Measurements from ENCODE around the gene STK32A. TPM values are rescaled to one million over a fixed set of nuclear protein-coding genes. Genes with fewer than 3 reads are reported as not detected.
"Not testable (repeated sequence)": the region's sequence is repeated elsewhere in the genome, so short reads cannot be mapped to it uniquely, and the experiment has no call there.

STK32A gene
- total RNA-seq, 1 experiment from 2014 or later: 1.2 TPM

DNA sequence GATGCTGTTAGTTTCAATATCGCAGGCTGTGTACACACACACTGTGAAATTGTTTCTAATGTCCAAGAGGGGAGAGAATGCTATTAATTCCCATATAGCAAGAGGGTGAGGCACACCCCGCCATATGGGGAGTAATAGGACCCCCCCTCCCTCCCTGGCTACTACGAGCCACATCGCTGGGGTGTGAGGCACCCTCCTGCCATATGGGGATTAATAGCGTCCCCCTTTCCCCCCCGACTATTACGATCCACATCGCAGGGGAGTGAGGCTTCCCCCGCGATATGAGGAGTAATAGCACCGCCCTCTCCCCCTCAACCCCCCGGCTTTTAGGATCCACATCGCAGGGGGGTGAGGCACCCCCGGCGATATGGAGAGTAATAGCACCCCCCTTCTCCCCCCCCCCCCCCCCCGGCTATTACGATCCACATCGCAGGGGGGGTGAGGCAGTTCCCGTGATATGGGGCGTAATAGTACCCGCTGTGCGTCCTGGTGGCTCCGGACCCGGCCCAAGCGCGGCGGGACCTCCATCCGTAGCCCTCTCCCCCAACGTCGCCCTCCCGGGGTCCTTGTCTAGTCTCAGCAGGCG, 494 bp upstream of the STK32A start (continued):
- TF ChIP-seq SRF (IDR thresholded peaks at IDR 0.05; ENCODE audit: low read depth) (no peak), JUND (IDR thresholded peaks at IDR 0.05) (no peak), EGR1 (IDR thresholded peaks at IDR 0.05; ENCODE audit: low read depth) (no peak), FOSL1 (IDR thresholded peaks at IDR 0.05; ENCODE audit: low read depth) (no peak), SP1 (IDR thresholded peaks at IDR 0.05; ENCODE audit: low read depth) (no peak), EZH2phosphoT487 (IDR thresholded peaks at IDR 0.05; ENCODE audit: borderline replicate concordance) (no peak)
- TF ChIP-seq, protein P1, sequence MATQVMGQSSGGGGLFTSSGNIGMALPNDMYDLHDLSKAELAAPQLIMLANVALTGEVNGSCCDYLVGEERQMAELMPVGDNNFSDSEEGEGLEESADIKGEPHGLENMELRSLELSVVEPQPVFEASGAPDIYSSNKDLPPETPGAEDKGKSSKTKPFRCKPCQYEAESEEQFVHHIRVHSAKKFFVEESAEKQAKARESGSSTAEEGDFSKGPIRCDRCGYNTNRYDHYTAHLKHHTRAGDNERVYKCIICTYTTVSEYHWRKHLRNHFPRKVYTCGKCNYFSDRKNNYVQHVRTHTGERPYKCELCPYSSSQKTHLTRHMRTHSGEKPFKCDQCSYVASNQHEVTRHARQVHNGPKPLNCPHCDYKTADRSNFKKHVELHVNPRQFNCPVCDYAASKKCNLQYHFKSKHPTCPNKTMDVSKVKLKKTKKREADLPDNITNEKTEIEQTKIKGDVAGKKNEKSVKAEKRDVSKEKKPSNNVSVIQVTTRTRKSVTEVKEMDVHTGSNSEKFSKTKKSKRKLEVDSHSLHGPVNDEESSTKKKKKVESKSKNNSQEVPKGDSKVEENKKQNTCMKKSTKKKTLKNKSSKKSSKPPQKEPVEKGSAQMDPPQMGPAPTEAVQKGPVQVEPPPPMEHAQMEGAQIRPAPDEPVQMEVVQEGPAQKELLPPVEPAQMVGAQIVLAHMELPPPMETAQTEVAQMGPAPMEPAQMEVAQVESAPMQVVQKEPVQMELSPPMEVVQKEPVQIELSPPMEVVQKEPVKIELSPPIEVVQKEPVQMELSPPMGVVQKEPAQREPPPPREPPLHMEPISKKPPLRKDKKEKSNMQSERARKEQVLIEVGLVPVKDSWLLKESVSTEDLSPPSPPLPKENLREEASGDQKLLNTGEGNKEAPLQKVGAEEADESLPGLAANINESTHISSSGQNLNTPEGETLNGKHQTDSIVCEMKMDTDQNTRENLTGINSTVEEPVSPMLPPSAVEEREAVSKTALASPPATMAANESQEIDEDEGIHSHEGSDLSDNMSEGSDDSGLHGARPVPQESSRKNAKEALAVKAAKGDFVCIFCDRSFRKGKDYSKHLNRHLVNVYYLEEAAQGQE (IDR thresholded peaks at IDR 0.05; ENCODE audit: low read depth): no peak

DNA sequence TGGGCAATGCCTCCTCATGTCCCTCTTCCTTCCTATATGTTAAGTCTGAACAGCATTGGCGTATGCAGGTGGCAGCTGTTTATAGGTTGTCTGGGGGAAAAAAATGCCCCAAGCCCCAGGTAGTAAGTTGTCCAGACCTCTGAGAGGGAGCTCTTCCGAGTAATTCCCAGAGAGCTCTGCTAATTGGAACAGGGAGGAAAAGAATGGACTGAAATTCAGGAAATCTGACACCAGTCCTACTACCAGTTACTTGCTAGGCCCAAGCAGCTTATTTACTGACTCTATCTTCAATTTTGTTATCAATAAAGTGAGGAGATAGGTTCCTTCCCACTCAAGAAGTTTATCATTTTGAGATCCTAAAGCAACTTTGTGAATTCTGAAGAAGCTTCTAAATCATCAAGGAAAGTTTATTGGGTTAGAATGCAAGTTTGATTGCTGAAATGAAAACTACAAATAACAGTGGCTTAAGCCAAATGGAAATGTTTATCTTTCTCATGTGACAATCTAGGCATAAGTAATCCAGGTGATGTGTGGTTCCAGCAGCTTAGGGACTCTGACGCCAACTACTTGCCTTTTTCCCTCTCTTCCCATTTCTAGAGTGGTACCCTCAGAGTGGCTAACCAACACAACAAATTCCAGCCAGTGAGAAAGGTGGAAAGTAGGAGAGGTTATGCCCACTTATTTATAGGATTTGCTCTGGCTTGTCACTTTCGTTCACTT, 5.6 kb downstream of the STK32A start:
- Histone ChIP-seq H3K4me2 (ENCODE audit: low read length) (no peak overlapping the region), H3K27me3 (ENCODE audit: insufficient read depth, low read length) (peaks cover 4% of the 10 kb centered on the region), H3K9me3 (ENCODE audit: control insufficient read depth in 1 of 2, insufficient read depth in 1 of 2, low read depth in 1 of 2, low read length in 2 of 2) (no peaks in the 10 kb centered on the region), H4K20me1 (ENCODE audit: insufficient read depth) (no peaks in the 10 kb centered on the region), H3K9me2 (ENCODE audit: insufficient read depth) (no peaks in the 10 kb centered on the region), H3K36me3 (ENCODE audit: control insufficient read depth in 1 of 2, insufficient read depth in 2 of 2, low read length in 2 of 2) (no peaks in the 10 kb centered on the region), H3K4me1 (ENCODE audit: control insufficient read depth in 1 of 2, insufficient read depth in 2 of 2, low read length in 2 of 2) (no peaks in the 10 kb centered on the region), H3K4me3 (replicated peaks in 1 of 2; ENCODE audit: low read depth in 1 of 2, low read length in 2 of 2) (no peak overlapping the region), H2AFZ (ENCODE audit: low read depth, low read length, poor library complexity, severe bottlenecking) (no peak overlapping the region), H3K79me2 (ENCODE audit: insufficient read depth, low read length) (no peaks in the 10 kb centered on the region), H3K9ac (ENCODE audit: low read length) (no peak overlapping the region), H3K27ac (ENCODE audit: low read depth, low read length) (no peak overlapping the region)
- ChIA-PET RAD21 (ENCODE audit: low non-redundant PET in 1 of 2, low total read pairs in 2 of 2, uncharacterized antibody in 2 of 2, unreplicated experiment in 2 of 2) (no interaction called here), POLR2A (no interaction called here), CTCF (no interaction called here)
- no TSS peak for BruUV-seq (replicated peaks)
- ATAC-seq (no peak), DNase-seq (ENCODE audit: low read depth, low spot score) (no peak)
- no peak for TF ChIP-seq SP1 (IDR thresholded peaks at IDR 0.05; ENCODE audit: low read depth)
- no peak for TF ChIP-seq EZH2phosphoT487 (IDR thresholded peaks at IDR 0.05; ENCODE audit: borderline replicate concordance)
- no peak for TF ChIP-seq YY1 (IDR thresholded peaks at IDR 0.05; ENCODE audit: extremely low read depth, insufficient replicate concordance, low read depth, low read length)
- TF ChIP-seq EGR1 (IDR thresholded peaks at IDR 0.05; ENCODE audit: low read depth): no peak
- TF ChIP-seq ZNF274 (IDR thresholded peaks at IDR 0.05; ENCODE audit: low read depth, low read length): no peak
- TF ChIP-seq POLR2AphosphoS5 (IDR thresholded peaks at IDR 0.05; ENCODE audit: low read depth, low read length): no peak
- no peak for TF ChIP-seq RAD21 (IDR thresholded peaks at IDR 0.05; ENCODE audit: low read depth)
- TF ChIP-seq, protein P2, sequence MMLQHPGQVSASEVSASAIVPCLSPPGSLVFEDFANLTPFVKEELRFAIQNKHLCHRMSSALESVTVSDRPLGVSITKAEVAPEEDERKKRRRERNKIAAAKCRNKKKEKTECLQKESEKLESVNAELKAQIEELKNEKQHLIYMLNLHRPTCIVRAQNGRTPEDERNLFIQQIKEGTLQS (IDR thresholded peaks at IDR 0.05): no peak
- no peak for TF ChIP-seq CEBPB (IDR thresholded peaks at IDR 0.05; ENCODE audit: low read depth)
- TF ChIP-seq SIN3A (IDR thresholded peaks at IDR 0.05; ENCODE audit: low read depth): no peak
- TF ChIP-seq JUND (IDR thresholded peaks at IDR 0.05): no peak
- TF ChIP-seq SRF (IDR thresholded peaks at IDR 0.05; ENCODE audit: low read depth): no peak
- no peak for TF ChIP-seq ELF1 (IDR thresholded peaks at IDR 0.05; ENCODE audit: borderline replicate concordance, low read depth)
- intact Hi-C loops (cut with micrococcal nuclease): no loop called here

DNA sequence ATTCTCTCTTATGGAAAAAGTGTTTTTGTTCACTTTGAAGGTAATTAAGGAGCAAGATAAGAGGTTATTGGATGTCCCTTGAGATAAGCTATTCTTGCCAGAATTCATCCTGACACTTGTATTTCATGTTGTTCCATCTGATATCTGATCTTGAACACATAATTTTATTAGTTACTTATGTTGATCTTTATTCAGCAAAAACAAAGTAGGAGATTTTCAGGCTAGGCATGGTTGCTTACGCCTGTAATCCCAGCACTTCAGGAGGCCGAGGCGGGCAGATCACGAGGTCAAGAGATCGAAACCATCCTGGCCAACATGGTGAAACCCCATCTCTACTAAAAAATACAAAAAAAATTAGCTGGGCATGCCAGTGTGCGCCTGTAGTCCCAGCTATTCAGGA, 8.4 kb downstream of the STK32A start:
- intact Hi-C loops (cut with micrococcal nuclease); H3K79me2 ChIP-seq (ENCODE audit: insufficient read depth, low read length); DNase-seq (ENCODE audit: low read depth, low spot score); H3K27ac ChIP-seq (ENCODE audit: low read depth, low read length); H3K9ac ChIP-seq (ENCODE audit: low read length); BruUV-seq (replicated peaks); CTCF ChIA-PET; H3K9me3 ChIP-seq (ENCODE audit: control insufficient read depth in 1 of 2, insufficient read depth in 1 of 2, low read depth in 1 of 2, low read length in 2 of 2); H3K27me3 ChIP-seq (ENCODE audit: insufficient read depth, low read length); POLR2A ChIA-PET; H3K4me1 ChIP-seq (ENCODE audit: control insufficient read depth in 1 of 2, insufficient read depth in 2 of 2, low read length in 2 of 2); H3K9me2 ChIP-seq (ENCODE audit: insufficient read depth); H4K20me1 ChIP-seq (ENCODE audit: insufficient read depth); ATAC-seq; H3K4me2 ChIP-seq (ENCODE audit: low read length); H2AFZ ChIP-seq (ENCODE audit: low read depth, low read length, poor library complexity, severe bottlenecking); H3K36me3 ChIP-seq (ENCODE audit: control insufficient read depth in 1 of 2, insufficient read depth in 2 of 2, low read length in 2 of 2); H3K4me3 ChIP-seq (replicated peaks in 1 of 2; ENCODE audit: low read depth in 1 of 2, low read length in 2 of 2): not testable (repeated sequence)
- RAD21 ChIA-PET (ENCODE audit: low non-redundant PET in 1 of 2, low total read pairs in 2 of 2, uncharacterized antibody in 2 of 2, unreplicated experiment in 2 of 2): interaction anchor here in 1 of 2 experiments (0.6 kb wide), 1 partner anchor 423 kb away, joined by 3 read pairs; no protein-coding TSS in a partner anchor
